Measurements from ENCODE around the gene PCDH12. TPM values are rescaled to one million over a fixed set of nuclear protein-coding genes. Genes with fewer than 3 reads are reported as not detected.
A peak's percentile ranks its signal among the peaks of the same experiment; 100 is the strongest.

Gene PCDH12
- total and polyA plus RNA-seq, 11 donors, result 2.9 to 23.9 (median 10.8) TPM

DNA sequence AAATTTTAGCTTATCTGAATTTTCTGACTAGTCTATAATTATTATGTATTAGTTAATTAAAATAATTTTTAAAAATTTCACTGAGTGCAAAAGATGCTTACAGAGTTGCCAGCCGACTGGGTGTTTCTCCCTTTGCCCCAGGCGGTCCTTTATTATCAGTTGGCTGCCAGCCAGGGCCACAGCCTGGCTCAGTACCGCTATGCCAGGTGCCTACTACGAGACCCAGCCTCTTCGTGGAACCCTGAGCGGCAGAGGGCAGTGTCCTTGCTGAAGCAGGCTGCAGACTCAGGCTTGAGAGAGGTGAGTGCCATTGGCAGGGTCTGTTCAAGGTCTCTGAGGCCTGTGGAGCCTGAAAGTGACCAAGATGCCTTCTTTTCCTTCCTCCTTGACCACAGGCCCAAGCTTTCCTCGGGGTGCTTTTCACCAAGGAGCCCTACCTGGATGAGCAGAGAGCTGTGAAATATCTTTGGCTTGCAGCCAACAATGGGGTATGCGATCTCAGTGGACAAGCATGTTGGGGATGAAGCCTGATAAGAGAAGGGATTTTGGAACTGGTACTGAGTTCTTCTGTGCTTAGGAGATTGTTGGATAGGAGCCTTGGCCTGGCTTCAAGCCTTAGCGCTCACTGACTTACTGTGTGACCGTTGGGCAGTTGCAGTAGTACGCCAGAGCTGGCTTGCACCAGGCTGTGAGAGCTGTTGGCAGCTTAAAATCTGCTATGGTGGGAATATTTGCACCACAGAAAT is 23.7 kb downstream of the PCDH12 start:
- H3K4me3 ChIP-seq, result no peak overlapping the region
- H3K4me1 ChIP-seq, result peaks cover 0 to 34% (median 15%) of the 10 kb centered on the region in 12 donors
- ATAC-seq (peak; percentile 65 to 86 (median 78)), DNase-seq (peak in 4 of 5 donors; percentile 60 to 65 (median 62))
- intact Hi-C loops (cut with DNase I), result no loop called here
- peak overlapping the region in 9 of 12 donors; percentile 4 to 63 (median 35) for H3K27ac ChIP-seq
- WGBS, 4 donors, result 39 to 43% (median 41%) methylated on average over 11 of the region's 11 CpGs
- no peaks in the 10 kb centered on the region for H3K9me3 ChIP-seq
- no peaks in the 10 kb centered on the region for H3K27me3 ChIP-seq
- TF ChIP-seq, protein P1, sequence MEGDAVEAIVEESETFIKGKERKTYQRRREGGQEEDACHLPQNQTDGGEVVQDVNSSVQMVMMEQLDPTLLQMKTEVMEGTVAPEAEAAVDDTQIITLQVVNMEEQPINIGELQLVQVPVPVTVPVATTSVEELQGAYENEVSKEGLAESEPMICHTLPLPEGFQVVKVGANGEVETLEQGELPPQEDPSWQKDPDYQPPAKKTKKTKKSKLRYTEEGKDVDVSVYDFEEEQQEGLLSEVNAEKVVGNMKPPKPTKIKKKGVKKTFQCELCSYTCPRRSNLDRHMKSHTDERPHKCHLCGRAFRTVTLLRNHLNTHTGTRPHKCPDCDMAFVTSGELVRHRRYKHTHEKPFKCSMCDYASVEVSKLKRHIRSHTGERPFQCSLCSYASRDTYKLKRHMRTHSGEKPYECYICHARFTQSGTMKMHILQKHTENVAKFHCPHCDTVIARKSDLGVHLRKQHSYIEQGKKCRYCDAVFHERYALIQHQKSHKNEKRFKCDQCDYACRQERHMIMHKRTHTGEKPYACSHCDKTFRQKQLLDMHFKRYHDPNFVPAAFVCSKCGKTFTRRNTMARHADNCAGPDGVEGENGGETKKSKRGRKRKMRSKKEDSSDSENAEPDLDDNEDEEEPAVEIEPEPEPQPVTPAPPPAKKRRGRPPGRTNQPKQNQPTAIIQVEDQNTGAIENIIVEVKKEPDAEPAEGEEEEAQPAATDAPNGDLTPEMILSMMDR (IDR thresholded peaks at IDR 0.05), result peak in 4 of 12 donors; percentile 8 to 37 (median 24)
- no peak for TF ChIP-seq POLR2A (IDR thresholded peaks at IDR 0.05)
- H3K36me3 ChIP-seq, result peaks cover 5 to 100% (median 99%) of the 10 kb centered on the region in 9 donors

DNA sequence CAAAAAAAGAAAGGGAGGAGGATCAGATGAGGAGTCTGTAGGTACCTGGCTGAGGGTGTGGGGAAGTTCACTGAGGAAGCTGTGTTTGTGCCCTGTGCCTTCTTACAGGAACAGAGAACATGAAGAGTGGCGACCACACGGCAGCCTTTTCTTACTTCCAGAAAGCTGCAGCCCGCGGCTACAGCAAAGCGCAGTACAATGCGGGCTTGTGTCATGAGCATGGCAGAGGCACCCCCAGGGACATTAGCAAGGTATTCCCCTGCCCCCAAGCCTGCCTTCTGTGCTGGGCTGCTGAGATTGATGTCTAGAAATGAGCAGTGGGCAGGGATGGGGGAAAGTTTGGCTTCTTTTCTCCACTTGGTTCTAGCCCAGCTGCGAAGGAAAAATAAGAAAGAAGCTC is 24.9 kb downstream of the PCDH12 start:
- intact Hi-C loops (cut with DNase I), result no loop called here
- Histone ChIP-seq H3K36me3 (peaks cover 0 to 100% (median 99%) of the 10 kb centered on the region in 9 donors), H3K4me1 (peaks cover 0 to 45% (median 22%) of the 10 kb centered on the region in 12 donors), H3K27me3 (no peaks in the 10 kb centered on the region), H3K4me3 (no peak overlapping the region), H3K27ac (no peak overlapping the region), H3K9me3 (no peaks in the 10 kb centered on the region)
- 92 to 98% (median 94%) methylated on average over 7 of the region's 7 CpGs for WGBS, 4 donors
- ATAC-seq (no peak), DNase-seq (no peak)
- TF ChIP-seq, protein P1 (IDR thresholded peaks at IDR 0.05), result no peak
- TF ChIP-seq POLR2A (IDR thresholded peaks at IDR 0.05), result no peak

DNA sequence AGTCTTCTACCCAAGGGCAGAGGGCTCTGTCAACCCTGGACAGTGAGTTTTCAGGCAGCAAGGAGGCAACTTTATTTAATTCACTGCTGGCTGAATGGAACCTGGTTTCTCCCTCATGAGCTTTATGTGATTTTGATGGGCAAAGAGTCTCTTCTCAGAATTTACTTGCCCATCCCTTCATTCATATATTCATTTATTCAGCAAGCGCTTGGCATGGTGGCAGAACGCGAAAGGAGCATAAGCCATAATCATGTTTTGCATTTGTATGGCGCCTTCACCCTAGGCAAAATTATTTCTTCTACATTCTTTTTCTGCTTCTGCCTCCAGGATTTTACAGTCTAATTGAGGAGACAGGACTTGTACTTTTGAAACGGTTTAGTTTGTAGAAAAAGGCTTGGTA is 26.3 kb downstream of the PCDH12 start:
- H3K4me3 ChIP-seq, result no peak overlapping the region
- WGBS, 4 donors, result 93 to 94% (median 94%) methylated on average over 5 of the region's 5 CpGs
- ATAC-seq (no peak), DNase-seq (no peak)
- intact Hi-C loops (cut with DNase I), result no loop called here
- H3K27me3 ChIP-seq, result no peaks in the 10 kb centered on the region
- no peak for TF ChIP-seq POLR2A (IDR thresholded peaks at IDR 0.05)
- TF ChIP-seq, protein P1 (IDR thresholded peaks at IDR 0.05), result no peak
- peaks cover 0 to 100% (median 100%) of the 10 kb centered on the region in 9 donors for H3K36me3 ChIP-seq
- peaks cover 0 to 52% (median 25%) of the 10 kb centered on the region in 12 donors for H3K4me1 ChIP-seq
- no peaks in the 10 kb centered on the region for H3K9me3 ChIP-seq
- H3K27ac ChIP-seq, result no peak overlapping the region

DNA sequence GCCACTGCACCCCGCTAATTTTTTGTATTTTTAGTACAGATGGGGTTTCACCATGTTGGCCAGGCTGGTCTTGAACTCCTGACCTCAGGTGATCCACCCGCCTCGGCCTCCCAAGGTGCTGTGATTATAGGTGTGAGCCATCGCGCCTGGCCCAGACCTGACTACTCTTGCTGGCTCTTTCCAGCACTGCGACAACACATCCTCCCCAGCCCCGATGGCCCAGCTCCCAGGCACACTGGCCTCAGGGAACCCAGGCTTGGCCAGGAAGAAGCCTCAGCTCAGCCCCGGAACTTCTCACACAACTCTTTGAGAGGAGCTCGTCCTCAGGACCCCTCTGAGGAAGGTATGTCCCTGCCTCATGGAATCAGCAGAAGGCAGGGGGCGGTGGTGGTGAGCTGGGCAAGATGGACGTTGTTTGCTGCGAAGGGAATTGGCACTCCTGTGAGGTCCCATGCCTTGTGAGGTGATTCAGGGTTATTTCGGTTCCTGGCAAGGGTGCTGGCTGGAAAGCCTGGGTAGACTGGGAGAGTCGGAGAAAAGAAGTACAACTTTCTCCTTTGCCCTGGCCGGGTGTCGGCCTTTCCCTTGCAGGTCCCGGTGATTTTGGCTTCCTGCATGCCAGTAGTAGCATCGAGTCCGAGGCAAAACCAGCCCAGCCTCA is 28.5 kb downstream of the PCDH12 start:
- Histone ChIP-seq H3K4me3 (no peak overlapping the region), H3K36me3 (peaks cover 0 to 100% (median 98%) of the 10 kb centered on the region in 9 donors), H3K27me3 (no peaks in the 10 kb centered on the region), H3K27ac (peak overlapping the region in 10 of 12 donors; percentile 8 to 77 (median 48)), H3K4me1 (peaks cover 0 to 54% (median 24%) of the 10 kb centered on the region in 12 donors), H3K9me3 (no peaks in the 10 kb centered on the region)
- DNase-seq (peak in 3 of 5 donors; percentile 30 to 48 (median 37)), ATAC-seq (peak in 3 of 4 donors; percentile 48 to 63 (median 61))
- no peak for TF ChIP-seq POLR2A (IDR thresholded peaks at IDR 0.05)
- TF ChIP-seq, protein P1 (IDR thresholded peaks at IDR 0.05), result peak in 1 of 12 donors; percentile 21
- intact Hi-C loops (cut with DNase I), result no loop called here
- WGBS, 4 donors, result 68 to 87% (median 77%) methylated on average over 18 to 19 of the region's 19 CpGs

Measured in heart left ventricle (tissue), 16 donors.